SU-DHL-6 (cell line): ENCODE results near the gene PKNOX2.

Experiments used
- H2AFZ ChIP-seq: fragments of 200-600 bp; sonication (generic); 2 replicates; pipeline ENCODE4 v1.6.1; 2014; ENCODE audit warnings: low read depth, mild to moderate bottlenecking, moderate library complexity, mixed read lengths, antibody characterized with exemption, low read length; ENCODE audit not compliant: severe bottlenecking
- H3F3A ChIP-seq: fragments of 200-600 bp; shearing (Covaris generic); 2 replicates; pipeline ENCODE4 v1.6.0; 2016; ENCODE audit warnings: antibody characterized with exemption, mild to moderate bottlenecking; ENCODE audit not compliant: insufficient read depth
- H3K27ac ChIP-seq: fragments of 200-600 bp; sonication (generic); 2 replicates; pipeline ENCODE4 v1.5.1; 2016; ENCODE audit warnings: low read depth, mild to moderate bottlenecking, low read length, moderate library complexity, mixed read lengths
- H3K27me3 ChIP-seq: fragments of 200-600 bp; sonication (generic), shearing (Covaris generic); 2 replicates; pipeline ENCODE4 v1.6.0; 2014; ENCODE audit warnings: mild to moderate bottlenecking, low read length
- H3K36me3 ChIP-seq: fragments of 200-600 bp; sonication (generic); 2 replicates; pipeline ENCODE4 v1.6.1; 2014; ENCODE audit warnings: mild to moderate bottlenecking, low read length, mixed read lengths
- H3K4me2 ChIP-seq: fragments of 300-600, 200-600 bp; shearing (Covaris generic), sonication (generic); 2 replicates; pipeline ENCODE4 v1.6.0; 2014; ENCODE audit warnings: low read length, low read depth, mild to moderate bottlenecking; ENCODE audit not compliant: poor library complexity, severe bottlenecking
- H3K4me3 ChIP-seq: fragments of 200-600 bp; sonication (generic); 2 replicates; pipeline ENCODE4 v1.5.1; 2014; ENCODE audit warnings: antibody characterized with exemption, low read length, mild to moderate bottlenecking, mixed read lengths; ENCODE audit not compliant: insufficient read depth, poor library complexity, severe bottlenecking
- H3K79me2 ChIP-seq: fragments of 200-600 bp; sonication (generic); 2 replicates; pipeline ENCODE4 v1.6.1; 2014; ENCODE audit warnings: mild to moderate bottlenecking, low read length, moderate library complexity; ENCODE audit not compliant: insufficient read depth
- H3K9ac ChIP-seq: fragments of 200-600 bp; sonication (generic); 2 replicates; pipeline ENCODE4 v1.7.0; 2014; ENCODE audit warnings: mild to moderate bottlenecking, low read length
- H3K9me2 ChIP-seq: fragments of 200-600 bp; sonication (generic); replicated peaks from 2 replicates; pipeline ENCODE4 v1.6.1; 2014; ENCODE audit warnings: low read length; ENCODE audit not compliant: insufficient read depth
- H3K9me3 ChIP-seq: fragments of 200-600 bp; sonication (generic); 2 replicates; pipeline ENCODE4 v1.6.1; 2014; ENCODE audit warnings: low read length, mixed read lengths; ENCODE audit not compliant: insufficient read depth
- H4K20me1 ChIP-seq: fragments of 200-600 bp; sonication (generic); 2 replicates; pipeline ENCODE4 v1.6.1; 2014; ENCODE audit warnings: low read depth, mild to moderate bottlenecking, antibody characterized with exemption, low read length, moderate library complexity, mixed read lengths
- EZH2phosphoT487 ChIP-seq: fragments of 200-600 bp; sonication (generic), shearing (Covaris generic); conservative IDR thresholded peaks from 2 replicates; pipeline ENCODE4 v1.6.1; 2018; ENCODE audit warnings: mild to moderate bottlenecking, antibody characterized with exemption, low read length, moderate library complexity, mixed read lengths
- TF ChIP-seq, protein P1 (sequence below): fragments of 200-600 bp; sonication (generic); IDR thresholded peaks from one replicate; pipeline ENCODE4 v1.5.1; 2017; ENCODE audit warnings: antibody characterized with exemption, mild to moderate bottlenecking, low read length, moderate library complexity; ENCODE audit not compliant: insufficient read depth, poor library complexity, severe bottlenecking

Gene PKNOX2

DNA sequence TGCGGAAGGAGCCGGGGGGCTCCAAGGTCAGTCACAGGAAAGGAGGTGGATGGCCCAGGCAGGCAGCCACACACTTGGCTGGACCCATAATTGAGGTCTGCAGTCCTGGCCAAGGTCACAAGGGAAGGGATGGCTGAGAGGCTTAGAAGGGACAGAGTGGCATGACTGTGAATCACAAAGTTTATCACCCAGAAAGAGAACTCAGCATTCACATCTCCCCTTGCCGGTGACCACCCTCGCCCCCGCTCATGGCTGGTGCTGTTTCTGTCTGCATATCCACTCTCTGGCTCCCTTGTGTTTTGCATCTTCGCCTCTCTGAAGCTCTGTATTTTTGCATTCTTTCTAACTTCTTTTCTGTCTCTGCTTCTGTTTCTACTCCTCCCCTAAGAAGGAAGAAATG, 214.0 kb downstream of the PKNOX2 start:
- H3K36me3 ChIP-seq: no peaks in the 10 kb centered on the region
- H3K27ac ChIP-seq: no peak overlapping the region
- H3K4me3 ChIP-seq: no peak overlapping the region
- H3K27me3 ChIP-seq: no peaks in the 10 kb centered on the region
- H3F3A ChIP-seq: no peaks in the 10 kb centered on the region
- no peaks in the 10 kb centered on the region for H3K9me2 ChIP-seq
- no peaks in the 10 kb centered on the region for H4K20me1 ChIP-seq
- no peaks in the 10 kb centered on the region for H3K9me3 ChIP-seq
- TF ChIP-seq, protein P1, sequence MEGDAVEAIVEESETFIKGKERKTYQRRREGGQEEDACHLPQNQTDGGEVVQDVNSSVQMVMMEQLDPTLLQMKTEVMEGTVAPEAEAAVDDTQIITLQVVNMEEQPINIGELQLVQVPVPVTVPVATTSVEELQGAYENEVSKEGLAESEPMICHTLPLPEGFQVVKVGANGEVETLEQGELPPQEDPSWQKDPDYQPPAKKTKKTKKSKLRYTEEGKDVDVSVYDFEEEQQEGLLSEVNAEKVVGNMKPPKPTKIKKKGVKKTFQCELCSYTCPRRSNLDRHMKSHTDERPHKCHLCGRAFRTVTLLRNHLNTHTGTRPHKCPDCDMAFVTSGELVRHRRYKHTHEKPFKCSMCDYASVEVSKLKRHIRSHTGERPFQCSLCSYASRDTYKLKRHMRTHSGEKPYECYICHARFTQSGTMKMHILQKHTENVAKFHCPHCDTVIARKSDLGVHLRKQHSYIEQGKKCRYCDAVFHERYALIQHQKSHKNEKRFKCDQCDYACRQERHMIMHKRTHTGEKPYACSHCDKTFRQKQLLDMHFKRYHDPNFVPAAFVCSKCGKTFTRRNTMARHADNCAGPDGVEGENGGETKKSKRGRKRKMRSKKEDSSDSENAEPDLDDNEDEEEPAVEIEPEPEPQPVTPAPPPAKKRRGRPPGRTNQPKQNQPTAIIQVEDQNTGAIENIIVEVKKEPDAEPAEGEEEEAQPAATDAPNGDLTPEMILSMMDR: no peak
- TF ChIP-seq EZH2phosphoT487: no peak
- no peak overlapping the region for H3K9ac ChIP-seq
- H2AFZ ChIP-seq: no peak overlapping the region
- H3K4me2 ChIP-seq: no peak overlapping the region
- no peaks in the 10 kb centered on the region for H3K79me2 ChIP-seq

DNA sequence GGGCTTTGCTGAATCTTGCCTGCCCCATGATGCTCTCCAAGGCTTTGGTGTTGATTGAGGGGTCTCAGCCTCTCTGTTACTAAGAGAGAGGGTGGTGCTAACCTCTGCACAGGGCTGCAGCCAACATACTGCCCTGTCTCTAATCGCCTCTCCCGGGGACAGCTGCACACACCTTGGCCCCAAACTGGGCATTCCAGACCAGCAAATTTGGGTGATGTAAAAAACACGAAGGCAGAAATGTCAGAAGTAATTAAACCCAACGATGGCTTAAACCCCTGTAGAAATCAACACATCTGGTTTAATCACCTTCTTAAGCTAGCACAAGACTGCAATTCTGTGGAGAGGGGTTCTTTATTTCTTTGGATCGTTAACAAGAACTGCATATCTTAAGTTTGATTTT, 215.0 kb downstream of the PKNOX2 start:
- Histone ChIP-seq H3K4me2 (no peak overlapping the region), H3K27ac (no peak overlapping the region), H3K9me2 (no peaks in the 10 kb centered on the region), H3K9me3 (no peaks in the 10 kb centered on the region), H3K9ac (no peak overlapping the region), H4K20me1 (no peaks in the 10 kb centered on the region), H3F3A (no peaks in the 10 kb centered on the region), H2AFZ (no peak overlapping the region), H3K79me2 (no peaks in the 10 kb centered on the region), H3K27me3 (no peaks in the 10 kb centered on the region), H3K36me3 (no peaks in the 10 kb centered on the region), H3K4me3 (no peak overlapping the region)
- TF ChIP-seq, protein P1: no peak
- TF ChIP-seq EZH2phosphoT487: no peak

DNA sequence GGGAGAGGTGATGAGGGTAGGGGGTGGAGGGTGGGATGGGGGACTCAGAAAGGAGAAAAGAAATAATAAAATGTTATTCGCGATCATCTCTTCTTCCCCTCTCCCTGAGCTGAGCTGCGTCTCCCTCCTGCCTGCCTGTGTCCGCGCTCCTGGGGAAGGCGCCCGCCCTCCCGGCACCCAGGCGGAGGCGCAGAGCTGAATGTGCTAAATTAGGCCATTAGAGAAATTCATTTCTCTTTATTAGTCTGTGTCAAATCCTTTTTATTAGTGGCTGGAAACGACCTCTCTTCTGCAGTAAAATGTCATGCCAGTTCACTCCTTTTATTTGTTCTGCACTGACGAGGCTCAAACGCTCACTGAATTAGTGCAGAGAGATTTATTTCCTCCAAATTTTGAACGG, 215.4 kb downstream of the PKNOX2 start:
- H2AFZ ChIP-seq: no peak overlapping the region
- no peak overlapping the region for H3K9ac ChIP-seq
- H4K20me1 ChIP-seq: no peaks in the 10 kb centered on the region
- H3K4me3 ChIP-seq: no peak overlapping the region
- H3K4me2 ChIP-seq: no peak overlapping the region
- no peak overlapping the region for H3K27ac ChIP-seq
- H3K36me3 ChIP-seq: no peaks in the 10 kb centered on the region
- H3F3A ChIP-seq: no peaks in the 10 kb centered on the region
- no peaks in the 10 kb centered on the region for H3K27me3 ChIP-seq
- TF ChIP-seq EZH2phosphoT487: no peak
- TF ChIP-seq, protein P1: no peak
- no peaks in the 10 kb centered on the region for H3K9me3 ChIP-seq
- no peaks in the 10 kb centered on the region for H3K79me2 ChIP-seq
- no peaks in the 10 kb centered on the region for H3K9me2 ChIP-seq
